Naive thymus-derived CD4-positive, alpha-beta T cell (primary cell): Measurements from ENCODE around the gene ATP11A. TPM values are rescaled to one million over a fixed set of nuclear protein-coding genes. Genes with fewer than 3 reads are reported as not detected.
A peak's percentile ranks its signal among the peaks of the same experiment; 100 is the strongest.

Experiments
- ATAC-seq: fragments of 150-1000 bp; cut with Tn5 transposase; 2 replicates; pipeline ENCODE4 v1.10.0; 2021; ENCODE audit warnings: mild to moderate bottlenecking, moderate library complexity
- CTCF ChIA-PET: fragments of 350-600 bp; sonication (Branson Sonifier 250); formaldehyde crosslinking; loops from one replicate; lab custom pipeline; 2021; ENCODE audit warnings: antibody characterized with exemption; lab: Charles Lee
- POLR2A ChIA-PET: fragments of 350-600 bp; sonication (Branson Sonifier 250); formaldehyde crosslinking; loops from one replicate; lab custom pipeline; 2021; ENCODE audit warnings: antibody characterized with exemption, inconsistent platforms; lab: Charles Lee
- DNase-seq, 9 donors: peaks; one replicate each; pipeline versions ENCODE4 v3.0.0 to v3.0.0-alpha.2; 2020 to 2022; ENCODE audit warnings: mixed read lengths in 1 of 9
- H3K27ac ChIP-seq: one replicate; pipeline ENCODE4 v1.7.0; 2013; ENCODE audit warnings: mild to moderate bottlenecking, low read depth, low read length, moderate library complexity
- H3K27me3 ChIP-seq, 2 donors: one replicate each; pipeline ENCODE4 v1.7.0; 2013; ENCODE audit warnings: low read length in 2 of 2, mild to moderate bottlenecking in 2 of 2, moderate library complexity in 2 of 2; ENCODE audit not compliant: control insufficient read depth in 2 of 2, insufficient read depth in 2 of 2
- H3K36me3 ChIP-seq, 3 experiments: 1 replicate in 2 of 3; 2 replicates in 1 of 3; pipeline ENCODE4 v1.7.0; 2013; ENCODE audit warnings: low read length in 3 of 3, mild to moderate bottlenecking in 3 of 3, moderate library complexity in 1 of 3; ENCODE audit not compliant: insufficient read depth in 3 of 3, control insufficient read depth in 2 of 3
- H3K4me1 ChIP-seq, 2 donors: one replicate each; pipeline ENCODE4 v1.7.0; 2013; ENCODE audit warnings: low read length in 2 of 2, mild to moderate bottlenecking in 2 of 2, moderate library complexity in 1 of 2; ENCODE audit not compliant: control insufficient read depth in 2 of 2, insufficient read depth in 2 of 2
- H3K4me3 ChIP-seq: 2 replicates; pipeline ENCODE4 v1.7.0; 2013; ENCODE audit warnings: mild to moderate bottlenecking, low read length
- H3K9me3 ChIP-seq, 3 experiments: 1 replicate in 2 of 3; 2 replicates in 1 of 3; pipeline ENCODE4 v1.7.0; 2013; ENCODE audit warnings: low read length in 3 of 3; ENCODE audit not compliant: control insufficient read depth in 2 of 3
- H3K27ac Mint-ChIP-seq, 9 donors: one replicate each; pipeline ENCODE4 v1.8.0; 2020 to 2022; ENCODE audit warnings: mixed read lengths in 9 of 9, mild to moderate bottlenecking in 8 of 9, moderate library complexity in 5 of 9, inconsistent platforms in 2 of 9
- H3K27me3 Mint-ChIP-seq, 5 donors: one replicate each; pipeline ENCODE4 v1.8.0; 2021 to 2022; ENCODE audit warnings: mixed read lengths in 5 of 5, mild to moderate bottlenecking in 1 of 5
- H3K36me3 Mint-ChIP-seq, 5 donors: one replicate each; pipeline ENCODE4 v1.8.0; 2020 to 2022; ENCODE audit warnings: mixed read lengths in 5 of 5, mild to moderate bottlenecking in 3 of 5, inconsistent platforms in 1 of 5
- H3K4me1 Mint-ChIP-seq, 7 donors: one replicate each; pipeline ENCODE4 v1.8.0; 2020 to 2022; ENCODE audit warnings: mixed read lengths in 7 of 7, mild to moderate bottlenecking in 3 of 7, inconsistent platforms in 1 of 7
- H3K4me3 Mint-ChIP-seq, 10 donors: one replicate each; pipeline ENCODE4 v1.8.0; 2020 to 2022; ENCODE audit warnings: mild to moderate bottlenecking in 10 of 10, mixed read lengths in 10 of 10, moderate library complexity in 6 of 10, inconsistent platforms in 2 of 10
- H3K9me3 Mint-ChIP-seq, 11 donors: one replicate each; pipeline ENCODE4 v1.8.0; 2020 to 2022; ENCODE audit warnings: mixed read lengths in 11 of 11, mild to moderate bottlenecking in 4 of 11, inconsistent platforms in 1 of 11, moderate library complexity in 1 of 11
- intact Hi-C, 2 donors: fragments of 100-400 bp; cut with micrococcal nuclease; formaldehyde crosslinking; loops; one replicate each; pipeline ENCODE4 v1.15.1; 2023
- polyA plus RNA-seq, 2 donors: library from polyadenylated mRNA; unstranded; fragments of 300-500 nt; fragmentation: Illumina TruSeq; gene quantifications; one replicate each; pipeline ENCODE4 v1.2.3, GENCODE V29; 2021
- total RNA-seq, 6 experiments: library from RNA in 5 of 6; stranded (reverse) in 5 of 6; gene quantifications; 1 replicate in 5 of 6; 2 replicates in 1 of 6; pipeline ENCODE4 v1.2.3 and lab custom pipeline; 2021 to 2026

The ATP11A gene
- total and polyA plus RNA-seq, 7 experiments from 2014 or later: 4.3 to 111 (median 58.5) TPM

- Histone ChIP-seq H3K27ac (no peak overlapping the region), H3K27me3 (no peaks in the 10 kb centered on the region), H3K4me1 (no peaks in the 10 kb centered on the region), H3K36me3 (no peaks in the 10 kb centered on the region), H3K9me3 (no peaks in the 10 kb centered on the region), H3K4me3 (no peak overlapping the region)
- no peaks in the 10 kb centered on the region for H3K36me3 Mint-ChIP-seq
- ChIA-PET POLR2A (interaction anchor here (1.2 kb wide), 1 partner anchor 47 kb away, joined by 3 read pairs; no protein-coding TSS in a partner anchor), CTCF (no interaction called here)
- peaks cover 0 to 4% (median 0%) of the 10 kb centered on the region in 7 donors for H3K4me1 Mint-ChIP-seq
- no peak overlapping the region for H3K4me3 Mint-ChIP-seq
- intact Hi-C loops: no loop called here
- H3K9me3 Mint-ChIP-seq: peaks cover 0 to 1% (median 0%) of the 10 kb centered on the region in 11 donors
- peaks cover 0 to 7% (median 0%) of the 10 kb centered on the region in 5 donors for H3K27me3 Mint-ChIP-seq
- DNase-seq: no peak
- ATAC-seq: no peak
- no peak overlapping the region for H3K27ac Mint-ChIP-seq
Measured at GRCh38 chr13:112647256-112647655, 42.6 kb upstream of the ATP11A start.

GRCh38 chr13:112648101-112648500 is 41.7 kb upstream of the ATP11A start:
- Histone ChIP-seq H3K4me1 (no peaks in the 10 kb centered on the region), H3K27ac (no peak overlapping the region), H3K9me3 (no peaks in the 10 kb centered on the region), H3K36me3 (no peaks in the 10 kb centered on the region), H3K4me3 (no peak overlapping the region), H3K27me3 (no peaks in the 10 kb centered on the region)
- H3K4me1 Mint-ChIP-seq: peaks cover 0 to 1% (median 0%) of the 10 kb centered on the region in 7 donors
- no peak overlapping the region for H3K4me3 Mint-ChIP-seq
- no peak for DNase-seq
- intact Hi-C loops: no loop called here
- no peak for ATAC-seq
- ChIA-PET POLR2A (no interaction called here), CTCF (no interaction called here)
- H3K27me3 Mint-ChIP-seq: peaks cover 0 to 11% (median 0%) of the 10 kb centered on the region in 5 donors
- H3K9me3 Mint-ChIP-seq: peaks cover 0 to 1% (median 0%) of the 10 kb centered on the region in 11 donors
- no peaks in the 10 kb centered on the region for H3K36me3 Mint-ChIP-seq
- H3K27ac Mint-ChIP-seq: peak overlapping the region in 1 of 9 donors; percentile 5

GRCh38 chr13:112648966-112649690 is 40.7 kb upstream of the ATP11A start:
- no peak for DNase-seq
- Mint-ChIP-seq H3K9me3 (peaks cover 0 to 1% (median 0%) of the 10 kb centered on the region in 11 donors), H3K36me3 (no peaks in the 10 kb centered on the region), H3K27ac (no peak overlapping the region), H3K27me3 (peaks cover 0 to 11% (median 0%) of the 10 kb centered on the region in 5 donors), H3K4me1 (peaks cover 0 to 1% (median 0%) of the 10 kb centered on the region in 7 donors), H3K4me3 (no peak overlapping the region)
- ChIA-PET CTCF (no interaction called here), POLR2A (no interaction called here)
- ATAC-seq: no peak
- Histone ChIP-seq H3K9me3 (no peaks in the 10 kb centered on the region), H3K4me1 (no peaks in the 10 kb centered on the region), H3K27me3 (no peaks in the 10 kb centered on the region), H3K36me3 (no peaks in the 10 kb centered on the region), H3K4me3 (no peak overlapping the region), H3K27ac (no peak overlapping the region)
- intact Hi-C loops: no loop called here

- Histone ChIP-seq H3K27ac (no peak overlapping the region), H3K4me3 (no peak overlapping the region), H3K27me3 (no peaks in the 10 kb centered on the region), H3K36me3 (no peaks in the 10 kb centered on the region), H3K9me3 (no peaks in the 10 kb centered on the region), H3K4me1 (no peaks in the 10 kb centered on the region)
- CTCF ChIA-PET: no interaction called here
- intact Hi-C loops: no loop called here
- DNase-seq: no peak
- Mint-ChIP-seq H3K36me3 (no peaks in the 10 kb centered on the region), H3K27me3 (peaks cover 0 to 11% (median 0%) of the 10 kb centered on the region in 5 donors), H3K9me3 (peaks cover 0 to 1% (median 0%) of the 10 kb centered on the region in 11 donors), H3K4me3 (no peak overlapping the region), H3K4me1 (peaks cover 0 to 1% (median 0%) of the 10 kb centered on the region in 7 donors), H3K27ac (no peak overlapping the region)
- POLR2A ChIA-PET: no interaction called here
- no peak for ATAC-seq
Measured at GRCh38 chr13:112651311-112651710, 38.5 kb upstream of the ATP11A start.

GRCh38 chr13:112651750-112652511 is 37.9 kb upstream of the ATP11A start:
- H3K27me3 ChIP-seq: no peaks in the 10 kb centered on the region
- ChIA-PET CTCF (no interaction called here), POLR2A (no interaction called here)
- Mint-ChIP-seq H3K27ac (no peak overlapping the region), H3K4me1 (peaks cover 0 to 1% (median 0%) of the 10 kb centered on the region in 7 donors), H3K9me3 (no peaks in the 10 kb centered on the region), H3K4me3 (no peak overlapping the region), H3K36me3 (no peaks in the 10 kb centered on the region), H3K27me3 (peaks cover 0 to 11% (median 0%) of the 10 kb centered on the region in 5 donors)
- DNase-seq (no peak), ATAC-seq (no peak)
- intact Hi-C loops: no loop called here
- H3K36me3 ChIP-seq: no peaks in the 10 kb centered on the region
- H3K4me3 ChIP-seq: no peak overlapping the region
- H3K4me1 ChIP-seq: no peaks in the 10 kb centered on the region
- no peaks in the 10 kb centered on the region for H3K9me3 ChIP-seq
- no peak overlapping the region for H3K27ac ChIP-seq

- H3K4me3 Mint-ChIP-seq: no peak overlapping the region
- POLR2A ChIA-PET: no interaction called here
- ATAC-seq: no peak
Measured at GRCh38 chr13:112652512-112653070, 37.2 kb upstream of the ATP11A start.

More at GRCh38 chr13:112652512-112653070, 37.2 kb upstream of the ATP11A start:
- Mint-ChIP-seq H3K36me3 (no peaks in the 10 kb centered on the region), H3K4me1 (peaks cover 0 to 1% (median 0%) of the 10 kb centered on the region in 7 donors), H3K9me3 (no peaks in the 10 kb centered on the region), H3K27me3 (peaks cover 0 to 11% (median 0%) of the 10 kb centered on the region in 5 donors), H3K27ac (no peak overlapping the region)
- intact Hi-C loops: no loop called here
- no peaks in the 10 kb centered on the region for H3K27me3 ChIP-seq
- no peaks in the 10 kb centered on the region for H3K9me3 ChIP-seq
- H3K36me3 ChIP-seq: no peaks in the 10 kb centered on the region
- H3K4me3 ChIP-seq: no peak overlapping the region
- no peak overlapping the region for H3K27ac ChIP-seq
- DNase-seq: no peak
- CTCF ChIA-PET: no interaction called here
- no peaks in the 10 kb centered on the region for H3K4me1 ChIP-seq
